Large intestine (tissue), 3 donors: ENCODE results near the gene PLSCR2. TPM values are rescaled to one million over a fixed set of nuclear protein-coding genes. Genes with fewer than 3 reads are reported as not detected.
"Not testable (repeated sequence)": the region's sequence is repeated elsewhere in the genome, so short reads cannot be mapped to it uniquely, and the experiment has no call there.

ENCODE experiments used
- DNase-seq, 2 donors: peaks; one replicate each; pipeline versions ENCODE4 v3.0.0 to v3.0.0-alpha.2; 2013
- H3K27ac ChIP-seq: one replicate; pipeline ENCODE4 v1.5.1; 2013; ENCODE audit warnings: low read length
- H3K27me3 ChIP-seq: 2 replicates; pipeline ENCODE4 v1.6.1; 2013; ENCODE audit warnings: low read length; ENCODE audit not compliant: control insufficient read depth, insufficient read depth
- H3K36me3 ChIP-seq: 2 replicates; pipeline ENCODE4 v1.6.1; 2013; ENCODE audit warnings: low read length; ENCODE audit not compliant: control insufficient read depth, insufficient read depth
- H3K4me1 ChIP-seq: one replicate; pipeline ENCODE4 v1.6.1; 2013; ENCODE audit warnings: low read length; ENCODE audit not compliant: control insufficient read depth, insufficient read depth
- H3K4me3 ChIP-seq: one replicate; pipeline ENCODE4 v1.5.1; 2013; ENCODE audit warnings: low read length
- H3K9me3 ChIP-seq: one replicate; pipeline ENCODE4 v1.6.1; 2013; ENCODE audit warnings: mild to moderate bottlenecking, low read depth, low read length, moderate library complexity; ENCODE audit not compliant: control insufficient read depth
- WGBS: methylation state at CpG from one replicate; pipeline ENCODE4 v1.1.5; 2013; ENCODE audit warnings: low lambda C conversion rate; ENCODE audit not compliant: insufficient coverage; 5-methylcytosine and 5-hydroxymethylcytosine counted together
- polyA plus RNA-seq: library from polyadenylated mRNA; unstranded; fragments of 120-200 nt; gene quantifications from one replicate; pipeline ENCODE4 v1.2.1, GENCODE V29; 2013

PLSCR2 gene
- polyA plus RNA-seq, 1 donor, result 0.79 TPM

DNA sequence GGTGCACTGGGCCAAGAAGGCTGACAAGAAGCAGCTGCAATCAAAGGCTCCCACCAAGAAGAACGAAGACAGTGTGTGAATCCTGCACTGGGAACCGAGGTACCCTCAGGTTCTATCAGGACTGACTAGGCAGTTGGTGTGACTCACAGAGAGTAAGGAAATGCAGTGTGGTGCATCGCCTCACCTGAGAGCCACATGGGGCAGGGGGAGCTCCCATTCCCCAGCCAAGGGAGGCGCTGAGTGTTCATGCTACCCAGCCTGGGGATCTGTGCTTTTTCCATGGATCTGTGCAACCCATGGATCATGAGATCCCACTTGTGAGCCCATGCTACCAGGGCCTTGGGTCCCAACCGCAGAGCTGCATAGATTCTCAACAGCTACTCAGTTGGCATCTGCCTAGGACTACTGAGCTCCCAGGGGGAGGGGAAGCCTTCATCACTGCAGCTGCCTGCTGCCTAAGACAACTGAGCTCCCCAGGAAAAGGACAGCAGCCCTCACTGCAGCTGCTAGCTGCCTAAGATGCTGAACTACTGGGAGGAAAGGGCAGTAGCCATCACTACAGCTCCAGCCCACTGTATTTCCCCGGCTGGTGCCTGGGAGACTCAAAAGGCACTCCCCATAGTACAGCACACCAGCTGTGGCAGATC lies 6.9 kb upstream of the PLSCR2 start:
- WGBS, result no CpG with 5 or more reads among the region's 6 CpGs
- Histone ChIP-seq H3K27ac (no peak overlapping the region), H3K27me3 (no peaks in the 10 kb centered on the region), H3K4me3 (no peak overlapping the region), H3K9me3 (no peaks in the 10 kb centered on the region), H3K4me1 (no peaks in the 10 kb centered on the region), H3K36me3 (no peaks in the 10 kb centered on the region)
- no peak for DNase-seq

DNA sequence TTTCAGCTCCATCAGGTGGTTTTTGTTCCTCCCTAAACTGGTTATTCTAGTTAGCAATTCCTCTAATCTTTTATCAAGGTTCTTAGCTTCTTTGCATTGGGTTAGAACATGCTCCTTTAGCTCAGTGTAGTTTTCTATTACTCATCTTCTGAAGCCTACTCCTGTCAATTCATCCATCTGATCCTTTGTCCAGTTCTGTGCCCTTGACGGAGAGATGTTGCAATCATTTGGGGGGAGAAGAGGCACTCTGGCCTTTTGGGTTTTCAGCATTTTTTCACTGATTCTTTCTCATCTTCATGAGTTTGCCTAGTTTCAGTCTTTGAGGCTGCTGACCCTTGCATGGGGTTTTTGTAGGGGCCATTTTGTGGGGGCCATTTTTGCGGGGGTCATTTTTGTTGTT lies 5.6 kb upstream of the PLSCR2 start:
- not testable (repeated sequence) for H3K27me3 ChIP-seq, H3K27ac ChIP-seq, DNase-seq, H3K9me3 ChIP-seq, H3K4me3 ChIP-seq, H3K36me3 ChIP-seq, H3K4me1 ChIP-seq
- 100% methylated on average over 1 of the region's 2 CpGs for WGBS

DNA sequence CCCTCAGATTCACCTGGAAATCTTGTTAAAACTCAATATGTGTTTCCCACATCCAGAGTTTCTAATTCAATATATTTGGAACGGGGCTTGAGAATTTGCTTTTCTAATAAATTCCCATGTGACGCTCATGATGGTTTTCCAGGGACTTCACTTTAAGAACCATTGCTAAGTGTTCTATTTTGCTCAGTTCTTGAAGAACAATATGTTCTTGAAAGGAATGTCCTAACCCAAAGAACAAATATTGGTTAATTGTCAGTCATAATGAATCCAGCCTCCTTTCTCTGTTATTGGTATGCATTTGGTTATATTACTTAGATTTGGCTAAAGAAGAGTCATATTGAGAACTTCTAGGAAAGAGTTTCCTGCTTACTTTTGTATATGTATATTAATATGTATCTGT lies 4.4 kb upstream of the PLSCR2 start:
- Histone ChIP-seq H3K4me1 (peaks cover 5% of the 10 kb centered on the region), H3K27ac (no peak overlapping the region), H3K36me3 (no peaks in the 10 kb centered on the region), H3K4me3 (no peak overlapping the region), H3K9me3 (no peaks in the 10 kb centered on the region), H3K27me3 (no peaks in the 10 kb centered on the region)
- no peak for DNase-seq
- WGBS, result no CpG with 5 or more reads among the region's 2 CpGs

DNA sequence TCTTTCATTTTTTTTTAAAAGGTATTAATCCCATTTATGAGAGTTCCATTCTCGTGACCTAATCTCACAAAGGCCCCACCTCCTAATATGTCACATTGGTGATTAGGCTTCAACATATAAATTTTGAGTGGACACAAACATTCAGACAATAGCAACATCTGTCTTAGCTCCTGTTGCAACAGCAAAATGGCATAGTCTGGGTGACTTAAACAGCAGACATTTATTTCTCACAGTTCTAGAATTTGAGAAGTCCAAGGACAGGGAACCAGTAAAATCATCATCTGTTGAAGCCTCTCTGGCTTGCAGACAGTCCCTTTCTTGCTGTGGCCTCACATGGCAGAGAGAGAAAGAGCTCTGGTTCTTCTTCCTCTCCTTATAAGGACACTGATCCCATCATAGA lies 3.2 kb upstream of the PLSCR2 start:
- Histone ChIP-seq H3K36me3 (no peaks in the 10 kb centered on the region), H3K4me3 (no peak overlapping the region), H3K27me3 (no peaks in the 10 kb centered on the region), H3K9me3 (no peaks in the 10 kb centered on the region), H3K4me1 (peaks cover 5% of the 10 kb centered on the region), H3K27ac (no peak overlapping the region)
- DNase-seq, result no peak
- 71% methylated on average over 1 of the region's 1 CpG for WGBS

DNA sequence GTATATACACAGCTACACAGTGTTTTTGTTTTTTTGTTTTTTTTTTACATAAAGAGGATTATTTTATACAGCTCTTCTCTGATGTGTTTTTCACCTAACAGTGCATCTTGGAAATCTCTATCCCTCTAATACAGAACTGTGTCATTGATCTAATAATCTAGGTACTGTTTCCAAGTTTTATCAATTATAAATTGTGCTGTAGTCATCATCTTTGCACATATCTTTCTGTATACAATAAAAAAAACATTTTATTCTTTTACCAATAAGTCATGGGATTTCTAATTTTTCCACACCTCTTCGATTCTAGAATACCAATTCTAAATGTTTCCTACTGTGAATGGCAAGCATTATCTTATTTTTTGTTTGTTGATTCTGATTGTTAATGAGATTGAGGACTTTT lies 1.7 kb upstream of the PLSCR2 start:
- H3K4me3 ChIP-seq, result no peak overlapping the region
- WGBS, result 89% methylated on average over 1 of the region's 1 CpG
- no peak overlapping the region for H3K27ac ChIP-seq
- H3K36me3 ChIP-seq, result no peaks in the 10 kb centered on the region
- DNase-seq, result no peak
- H3K9me3 ChIP-seq, result no peaks in the 10 kb centered on the region
- H3K27me3 ChIP-seq, result no peaks in the 10 kb centered on the region
- peaks cover 5% of the 10 kb centered on the region for H3K4me1 ChIP-seq

DNA sequence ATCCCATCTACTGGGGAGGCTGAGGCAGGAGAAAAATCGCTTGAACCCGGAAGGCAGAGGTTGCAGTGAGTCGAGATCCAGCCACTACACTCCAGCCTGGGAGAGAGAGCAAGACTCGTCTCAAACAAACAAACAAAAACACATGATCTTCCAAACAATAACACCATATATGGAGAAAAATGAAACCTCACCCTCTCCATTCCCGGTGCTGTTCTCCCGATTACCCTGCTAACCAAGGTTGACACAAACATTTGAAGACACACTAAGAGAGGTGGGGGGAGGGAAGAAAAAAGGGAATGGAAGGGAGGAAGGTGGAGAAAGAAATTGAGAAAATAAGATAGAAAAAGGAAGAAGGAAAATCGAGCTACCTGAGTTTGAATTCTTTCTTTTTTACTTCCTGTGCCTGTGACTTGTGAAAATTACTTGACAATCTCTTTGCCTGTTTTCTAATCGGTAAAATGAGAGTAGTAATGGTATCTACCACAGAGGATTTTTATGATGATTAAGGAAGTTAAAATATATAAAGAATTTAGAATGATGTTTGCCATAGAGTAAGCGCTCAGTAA lies 1.1 kb upstream of the PLSCR2 start:
- WGBS, result 86% methylated on average over 4 of the region's 9 CpGs
- Histone ChIP-seq H3K27me3 (no peaks in the 10 kb centered on the region), H3K9me3 (no peaks in the 10 kb centered on the region), H3K36me3 (no peaks in the 10 kb centered on the region), H3K4me3 (no peak overlapping the region), H3K27ac (no peak overlapping the region), H3K4me1 (peaks cover 5% of the 10 kb centered on the region)
- no peak for DNase-seq

DNA sequence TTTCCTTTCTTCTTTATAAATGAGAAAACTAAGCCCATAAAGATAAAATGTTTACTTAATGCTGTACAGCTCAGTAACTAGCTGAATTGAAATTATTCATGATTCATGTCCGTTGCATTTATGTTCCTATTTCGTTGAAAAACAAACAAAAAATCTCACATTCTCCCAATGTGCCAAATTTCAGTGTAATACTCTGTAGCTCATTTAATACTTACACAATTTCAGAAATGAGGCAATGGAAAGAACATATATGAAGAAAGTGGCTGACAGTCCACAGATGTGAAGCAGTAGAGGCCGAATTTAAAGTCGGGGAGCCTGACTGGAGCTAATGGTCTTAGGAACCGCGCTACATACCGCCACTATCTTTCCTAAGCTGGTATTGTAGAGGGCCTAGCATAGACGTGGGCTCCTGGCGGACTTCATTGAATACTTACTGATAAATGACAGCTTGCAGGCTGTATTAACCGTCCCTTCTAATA lies 651 bp downstream of the PLSCR2 start:
- Histone ChIP-seq H3K9me3 (no peaks in the 10 kb centered on the region), H3K36me3 (no peaks in the 10 kb centered on the region), H3K27ac (peak overlapping the region; percentile 77), H3K27me3 (no peaks in the 10 kb centered on the region), H3K4me3 (peak overlapping the region; percentile 67), H3K4me1 (peaks cover 5% of the 10 kb centered on the region)
- DNase-seq, result no peak
- WGBS, result no CpG with 5 or more reads among the region's 10 CpGs

DNA sequence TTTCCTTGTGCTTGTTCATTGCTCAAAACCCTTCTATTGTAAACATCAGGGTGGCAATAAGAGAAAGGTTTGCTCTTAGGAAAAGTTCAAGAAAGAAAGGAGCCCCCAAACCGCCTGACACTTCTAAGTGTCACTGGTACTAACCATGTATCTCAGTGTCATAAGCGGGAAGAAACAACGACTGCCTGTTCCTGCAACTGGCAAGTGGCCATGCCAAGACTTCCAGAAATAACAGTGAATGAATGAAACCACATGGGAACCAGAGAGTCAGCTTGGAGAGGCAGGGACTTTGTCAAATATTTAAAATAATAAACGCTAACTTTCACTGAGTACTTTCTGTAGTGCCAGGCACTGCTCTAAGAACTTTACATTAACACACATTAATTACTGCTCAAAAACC lies 1.1 kb downstream of the PLSCR2 start:
- H3K36me3 ChIP-seq, result no peaks in the 10 kb centered on the region
- no CpG with 5 or more reads among the region's 4 CpGs for WGBS
- no peaks in the 10 kb centered on the region for H3K9me3 ChIP-seq
- H3K27ac ChIP-seq, result no peak overlapping the region
- no peak overlapping the region for H3K4me3 ChIP-seq
- peaks cover 5% of the 10 kb centered on the region for H3K4me1 ChIP-seq
- DNase-seq, result peak in 1 of 2 donors; percentile 13
- no peaks in the 10 kb centered on the region for H3K27me3 ChIP-seq

DNA sequence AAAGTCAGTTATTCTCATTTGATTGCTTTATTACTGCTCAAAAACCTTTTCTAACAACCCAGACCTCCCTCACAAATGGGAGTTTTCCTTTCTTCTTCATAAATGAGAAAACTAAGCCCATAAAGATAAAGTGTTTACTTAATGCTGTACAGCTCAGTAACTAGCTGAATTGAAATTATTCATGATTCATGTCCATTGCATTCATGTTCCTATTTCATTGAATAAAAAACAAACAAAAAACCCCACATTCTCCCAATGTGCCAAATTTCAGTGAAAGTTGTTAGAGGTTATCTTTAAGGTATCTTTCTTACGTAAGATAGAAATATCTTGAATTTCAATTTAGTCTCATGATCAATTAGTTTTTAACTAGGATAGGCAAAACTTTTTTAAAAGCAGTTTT lies 2.8 kb downstream of the PLSCR2 start:
- Histone ChIP-seq H3K27me3 (no peaks in the 10 kb centered on the region), H3K4me1 (peaks cover 5% of the 10 kb centered on the region), H3K9me3 (no peaks in the 10 kb centered on the region), H3K4me3 (no peak overlapping the region), H3K27ac (no peak overlapping the region), H3K36me3 (no peaks in the 10 kb centered on the region)
- 50% methylated on average over 1 of the region's 1 CpG for WGBS
- DNase-seq, result no peak

DNA sequence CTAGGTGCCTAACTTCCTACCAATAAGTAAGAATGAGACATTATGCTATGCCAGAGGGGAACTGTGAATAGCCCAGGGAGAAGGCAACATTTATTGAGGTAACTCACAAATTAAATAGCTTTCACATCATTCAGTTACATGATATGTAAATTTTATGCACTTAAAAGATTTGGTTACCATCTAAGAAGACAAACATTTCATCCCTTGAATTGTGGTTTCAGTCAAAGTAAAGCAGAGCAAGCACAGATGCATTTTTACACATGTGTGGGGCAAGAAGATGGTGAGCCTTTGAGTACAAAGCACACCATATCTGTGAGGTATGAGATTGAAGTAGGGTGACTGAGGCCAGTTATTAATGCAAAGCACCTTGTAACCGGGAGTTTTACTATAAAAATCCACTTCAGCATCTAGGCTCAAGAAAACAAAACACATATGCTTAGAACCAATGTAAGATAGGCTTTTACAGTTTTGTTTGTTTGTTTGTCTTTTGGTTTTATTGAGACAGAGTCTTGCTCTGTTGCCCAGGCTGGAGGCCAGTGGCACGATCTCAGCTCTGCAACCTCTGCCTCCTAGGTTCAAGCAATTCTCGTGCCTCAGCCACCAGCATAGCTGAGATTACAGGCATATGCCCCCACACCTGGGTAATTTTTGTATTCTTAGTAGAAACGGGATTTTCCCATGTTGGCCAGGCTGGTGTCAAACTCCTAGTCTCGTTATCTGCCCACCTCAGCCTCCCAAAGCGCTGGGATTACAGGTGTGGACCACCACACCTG lies 3.5 kb downstream of the PLSCR2 start:
- 100% methylated on average over 1 of the region's 6 CpGs for WGBS
- H3K4me1 ChIP-seq, result peaks cover 5% of the 10 kb centered on the region
- no peak for DNase-seq

More for the DNA sequence above, 3.5 kb downstream of the PLSCR2 start:
- H3K27me3 ChIP-seq, result no peaks in the 10 kb centered on the region
- no peaks in the 10 kb centered on the region for H3K36me3 ChIP-seq
- no peak overlapping the region for H3K27ac ChIP-seq
- no peaks in the 10 kb centered on the region for H3K9me3 ChIP-seq
- H3K4me3 ChIP-seq, result no peak overlapping the region
